Measurements from ENCODE around the gene GNL2. TPM values are rescaled to one million over a fixed set of nuclear protein-coding genes. Genes with fewer than 3 reads are reported as not detected.

GNL2 gene
- total and polyA plus RNA-seq, 9 of the 15 experiments (the other 6 are each of a cell fraction or from before 2014, with no cell fraction given), result 156 to 371 (median 263) TPM

DNA sequence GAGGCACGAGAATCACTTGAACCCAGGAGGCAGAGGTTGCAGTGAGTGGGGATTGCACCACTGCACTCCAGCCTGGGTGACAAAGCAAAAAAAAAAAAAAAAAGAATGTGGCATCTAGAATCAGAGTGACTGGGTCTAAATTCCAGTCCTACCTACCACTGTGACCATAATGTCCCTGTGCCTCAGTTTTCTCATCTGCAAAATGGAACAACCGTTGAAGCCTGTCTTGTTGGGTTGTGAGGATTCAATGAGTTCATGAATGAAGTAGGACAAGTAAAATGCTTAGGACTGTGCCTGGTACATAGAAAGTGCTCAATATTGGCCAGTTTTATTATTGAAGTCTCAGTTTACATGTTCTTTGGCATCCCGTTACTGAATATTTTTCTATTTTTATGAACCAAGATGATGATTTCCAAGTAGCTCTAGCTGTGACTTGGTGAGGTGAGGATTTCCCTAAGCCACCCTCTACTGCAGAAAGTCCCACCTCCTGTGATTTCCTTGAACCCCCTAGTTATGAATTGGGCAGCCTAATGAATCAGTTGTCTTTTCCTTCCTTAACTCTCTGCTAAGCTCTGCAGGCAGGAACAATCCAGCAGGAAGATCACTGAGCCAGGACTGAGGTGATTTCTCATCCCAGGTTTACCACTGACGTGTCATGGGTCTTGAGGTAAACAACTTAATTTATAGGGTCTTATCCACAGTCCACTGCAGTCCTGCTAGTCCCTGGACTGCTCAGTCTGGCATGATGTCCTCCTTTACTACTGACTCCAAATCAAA lies 62.2 kb downstream of the GNL2 start (continued):
- TF ChIP-seq, protein P1, sequence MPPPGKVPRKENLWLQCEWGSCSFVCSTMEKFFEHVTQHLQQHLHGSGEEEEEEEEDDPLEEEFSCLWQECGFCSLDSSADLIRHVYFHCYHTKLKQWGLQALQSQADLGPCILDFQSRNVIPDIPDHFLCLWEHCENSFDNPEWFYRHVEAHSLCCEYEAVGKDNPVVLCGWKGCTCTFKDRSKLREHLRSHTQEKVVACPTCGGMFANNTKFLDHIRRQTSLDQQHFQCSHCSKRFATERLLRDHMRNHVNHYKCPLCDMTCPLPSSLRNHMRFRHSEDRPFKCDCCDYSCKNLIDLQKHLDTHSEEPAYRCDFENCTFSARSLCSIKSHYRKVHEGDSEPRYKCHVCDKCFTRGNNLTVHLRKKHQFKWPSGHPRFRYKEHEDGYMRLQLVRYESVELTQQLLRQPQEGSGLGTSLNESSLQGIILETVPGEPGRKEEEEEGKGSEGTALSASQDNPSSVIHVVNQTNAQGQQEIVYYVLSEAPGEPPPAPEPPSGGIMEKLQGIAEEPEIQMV (tag; conservative IDR thresholded peaks at IDR 0.05; ENCODE audit: low read depth), result no peak
- no peak for TF ChIP-seq CEBPB (tag; IDR thresholded peaks at IDR 0.05)
- no peak for TF ChIP-seq PTRF (tag; IDR thresholded peaks at IDR 0.05)
- no peak for TF ChIP-seq ZNF551 (CRISPR knock-in tag; IDR thresholded peaks at IDR 0.05)
- TF ChIP-seq ZNF408 (CRISPR knock-in tag; IDR thresholded peaks at IDR 0.05; ENCODE audit: low read depth), result no peak
- 0 out of 2 replicates have a peak, but pooled peaks have one; percentile 19 for TF ChIP-seq ZNF316 (IDR thresholded peaks at IDR 0.05)
- no peak for TF ChIP-seq ZNF699 (CRISPR knock-in tag; IDR thresholded peaks at IDR 0.05; ENCODE audit: insufficient replicate concordance)
- TF ChIP-seq POLR2A (conservative IDR thresholded peaks at IDR 0.05), result no peak
- no peak for TF ChIP-seq PHF20 (IDR thresholded peaks at IDR 0.05; ENCODE audit: partially characterized antibody)
